Measurements from ENCODE around the gene PPP4C.

Gene PPP4C

DNA sequence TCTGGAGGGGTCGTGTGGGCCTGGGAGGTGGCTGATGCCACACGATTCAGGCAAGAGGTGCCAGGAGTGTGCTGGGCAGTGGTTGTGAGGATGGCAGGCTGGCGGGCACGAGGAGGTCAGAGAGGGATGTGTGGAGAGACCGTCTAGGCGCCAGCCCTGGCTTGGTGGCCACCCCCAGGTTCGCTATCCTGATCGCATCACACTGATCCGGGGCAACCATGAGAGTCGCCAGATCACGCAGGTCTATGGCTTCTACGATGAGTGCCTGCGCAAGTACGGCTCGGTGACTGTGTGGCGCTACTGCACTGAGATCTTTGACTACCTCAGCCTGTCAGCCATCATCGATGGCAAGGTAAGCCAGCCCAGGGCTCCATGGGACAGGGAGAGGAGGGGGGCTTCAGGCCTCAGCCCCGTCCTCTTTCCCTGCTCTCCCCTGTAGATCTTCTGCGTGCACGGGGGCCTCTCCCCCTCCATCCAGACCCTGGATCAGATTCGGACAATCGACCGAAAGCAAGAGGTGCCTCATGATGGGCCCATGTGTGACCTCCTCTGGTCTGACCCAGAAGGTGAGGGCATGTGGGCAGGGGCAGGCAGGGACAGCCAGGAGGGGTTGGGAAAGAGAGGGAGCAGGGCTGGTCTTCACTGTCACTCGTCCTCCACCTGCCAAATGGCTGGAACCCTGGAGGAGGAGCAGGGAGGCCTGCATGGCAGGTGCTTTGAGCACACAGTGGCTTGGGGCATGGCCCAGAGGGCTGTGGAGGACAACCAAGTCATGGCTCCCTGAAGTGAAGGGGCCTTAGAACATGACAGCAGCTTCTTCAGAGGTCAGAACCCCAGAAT, 7.6 kb downstream of the PPP4C start:
- no peak for DNase-seq

DNA sequence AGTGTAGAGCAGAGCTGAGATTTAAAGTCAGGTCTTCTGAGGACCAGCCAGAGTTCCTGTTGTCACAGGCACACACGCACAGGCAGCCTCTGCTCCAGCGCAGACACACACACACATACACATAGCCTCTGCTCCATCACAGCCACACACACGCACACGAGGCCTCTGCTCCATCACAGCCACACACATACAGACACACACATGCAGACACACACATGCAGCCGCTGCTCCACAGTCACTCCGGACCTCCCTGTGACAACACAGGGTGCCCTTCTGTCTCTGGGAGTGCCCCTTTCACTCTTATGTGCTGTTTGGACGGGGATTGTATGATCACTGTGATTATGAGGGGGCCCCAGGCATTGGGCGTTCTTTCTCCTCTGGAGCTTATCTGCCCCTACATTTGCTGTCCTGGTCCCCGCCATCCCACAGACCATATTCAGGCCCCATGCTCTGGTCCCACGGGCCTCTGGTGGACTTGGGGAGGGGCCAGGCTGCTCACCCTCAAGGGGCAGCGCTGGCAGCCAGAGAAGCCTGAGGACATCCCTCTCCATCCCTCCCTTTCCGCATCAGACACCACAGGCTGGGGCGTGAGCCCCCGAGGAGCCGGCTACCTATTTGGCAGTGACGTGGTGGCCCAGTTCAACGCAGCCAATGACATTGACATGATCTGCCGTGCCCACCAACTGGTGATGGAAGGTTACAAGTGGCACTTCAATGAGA, 8.5 kb downstream of the PPP4C start:
- DNase-seq = no peak

DNA sequence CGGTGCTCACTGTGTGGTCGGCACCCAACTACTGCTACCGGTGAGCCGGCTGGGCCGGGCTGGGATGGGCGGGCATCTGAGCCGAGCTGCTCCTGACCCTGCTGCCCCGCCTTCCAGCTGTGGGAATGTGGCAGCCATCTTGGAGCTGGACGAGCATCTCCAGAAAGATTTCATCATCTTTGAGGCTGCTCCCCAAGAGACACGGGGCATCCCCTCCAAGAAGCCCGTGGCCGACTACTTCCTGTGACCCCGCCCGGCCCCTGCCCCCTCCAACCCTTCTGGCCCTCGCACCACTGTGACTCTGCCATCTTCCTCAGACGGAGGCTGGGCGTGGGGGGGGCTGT, 9.0 kb downstream of the PPP4C start:
- DNase-seq = no peak

- DNase-seq = no peak
Measured at GRCh38 chr16:30085247-30085646, 9.5 kb downstream of the PPP4C start.

DNA sequence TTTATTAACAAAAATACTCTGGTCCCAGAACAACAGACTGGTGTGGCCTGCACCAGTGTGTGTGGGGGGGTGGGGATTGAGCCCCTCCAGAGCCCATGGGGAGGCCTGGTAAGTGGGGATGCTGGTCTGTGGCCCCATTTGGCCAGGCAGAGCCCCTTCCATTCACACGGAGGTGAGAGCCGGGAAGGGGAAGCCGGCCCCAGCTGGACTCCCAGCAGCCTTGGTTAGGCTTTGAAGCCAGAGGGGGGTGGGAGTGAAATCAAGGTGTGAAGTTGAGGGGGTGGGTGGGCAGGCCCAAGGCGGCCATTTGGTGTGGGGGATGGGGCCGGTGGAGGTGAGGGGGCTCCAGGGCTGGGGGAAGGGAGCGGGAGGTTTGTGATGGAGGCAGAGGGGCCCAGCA, 10.0 kb downstream of the PPP4C start:
- no peak for DNase-seq

DNA sequence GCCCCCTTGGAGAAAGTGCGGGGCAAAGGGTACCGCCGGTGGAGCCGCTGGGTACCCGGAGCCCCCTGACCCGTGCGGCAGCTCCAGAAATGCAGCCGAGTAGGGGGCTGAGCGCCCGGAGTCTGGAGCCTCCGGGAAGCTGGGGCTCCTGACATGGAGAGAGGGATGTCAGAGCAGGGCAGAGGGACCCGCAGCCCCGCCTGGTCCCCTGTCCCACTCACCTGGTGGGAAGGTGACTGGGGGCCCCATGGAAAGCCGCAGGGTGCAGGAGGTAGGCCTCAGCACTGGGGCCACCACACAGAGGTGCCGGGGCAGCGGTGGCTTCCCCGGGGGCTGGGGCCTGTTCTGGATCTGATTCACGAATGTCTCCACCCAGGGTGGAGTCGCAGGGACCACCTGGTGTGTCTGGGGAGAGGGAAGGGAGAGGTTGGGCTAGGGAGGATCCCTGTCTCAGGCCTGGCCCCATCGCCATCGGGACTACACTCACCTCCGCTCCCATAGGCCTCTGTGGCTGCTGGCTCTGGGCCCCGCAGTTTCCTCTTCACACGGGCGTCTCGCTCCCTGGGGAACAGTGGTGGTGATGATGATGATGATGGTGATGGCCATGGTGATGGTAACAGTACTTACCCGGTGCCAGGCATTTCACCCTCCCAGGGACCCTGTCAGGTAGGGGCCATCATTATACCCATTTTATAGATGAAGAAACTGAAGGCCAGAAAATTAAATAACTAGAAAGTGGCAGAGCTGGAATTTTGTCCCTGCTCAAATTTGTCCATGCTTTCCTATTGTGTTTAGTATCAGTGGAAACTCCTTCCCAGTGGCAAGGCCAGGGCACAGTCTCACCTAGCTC, 10.7 kb downstream of the PPP4C start:
- no peak for DNase-seq

GRCh38 chr16:30087181-30087898, 11.5 kb downstream of the PPP4C start:
- no peak for DNase-seq

- DNase-seq = no peak
Measured at GRCh38 chr16:30088237-30088831, 12.5 kb downstream of the PPP4C start.

- no peak for DNase-seq
Measured at GRCh38 chr16:30088832-30089624, 13.2 kb downstream of the PPP4C start.

DNA sequence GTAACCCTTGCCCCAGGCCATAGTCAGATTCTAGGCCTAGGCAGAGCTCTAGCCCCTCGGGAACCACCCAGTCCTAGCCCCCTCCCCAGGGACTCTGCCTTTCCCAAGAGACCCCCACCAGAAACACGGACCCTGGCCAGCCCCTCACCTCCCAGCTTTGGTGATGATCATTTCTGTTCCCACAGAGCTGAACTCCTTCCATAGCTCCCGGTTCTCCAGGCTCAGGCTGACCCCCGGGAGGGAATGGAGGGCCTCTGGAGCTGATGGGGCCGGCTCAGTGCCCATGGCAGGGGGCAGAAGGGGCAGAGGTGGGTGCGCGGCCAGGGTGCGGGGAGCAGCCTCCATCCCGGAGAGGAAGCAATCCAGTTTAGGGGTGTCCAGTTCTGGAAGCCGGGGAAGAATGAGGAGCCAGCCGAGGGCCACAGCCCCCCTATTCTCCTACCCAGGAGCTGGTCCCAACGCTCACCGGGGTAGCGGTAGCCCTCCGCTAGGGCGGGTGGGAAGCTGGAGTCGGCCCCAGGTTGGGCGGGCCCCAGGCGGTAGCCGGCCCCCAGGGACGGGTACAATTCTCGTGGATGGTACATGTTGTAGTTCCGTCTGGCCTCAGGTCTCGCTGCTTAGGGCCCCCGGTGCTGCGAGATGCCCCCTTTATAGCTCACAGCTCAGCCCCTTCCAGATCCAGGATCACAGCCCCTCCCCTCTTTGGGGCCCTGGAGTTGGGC, 15.0 kb downstream of the PPP4C start:
- no peak for DNase-seq

GRCh38 chr16:30091474-30092372, 15.9 kb downstream of the PPP4C start, which contains the start of gene TBX6:
Gene TBX6, minus strand, starts transcription at chr16:30091924. Its CDS starts 731 bp downstream, at chr16:30091193.
- peak; percentile 97 for DNase-seq

GRCh38 chr16:30092373-30093010, 16.7 kb downstream of the PPP4C start:
- DNase-seq = peak; percentile 91

GRCh38 chr16:30094541-30095165, 18.9 kb downstream of the PPP4C start:
- no peak for DNase-seq

- DNase-seq = no peak
Measured at GRCh38 chr16:30095166-30096078, 19.6 kb downstream of the PPP4C start.

- peak; percentile 93 for DNase-seq
Measured at GRCh38 chr16:30096105-30096861, 20.5 kb downstream of the PPP4C start, which contains the start of gene YPEL3. Gene YPEL3, minus strand, starts transcription at chr16:30096213. Its CDS starts 731 bp downstream, at chr16:30095482.

DNA sequence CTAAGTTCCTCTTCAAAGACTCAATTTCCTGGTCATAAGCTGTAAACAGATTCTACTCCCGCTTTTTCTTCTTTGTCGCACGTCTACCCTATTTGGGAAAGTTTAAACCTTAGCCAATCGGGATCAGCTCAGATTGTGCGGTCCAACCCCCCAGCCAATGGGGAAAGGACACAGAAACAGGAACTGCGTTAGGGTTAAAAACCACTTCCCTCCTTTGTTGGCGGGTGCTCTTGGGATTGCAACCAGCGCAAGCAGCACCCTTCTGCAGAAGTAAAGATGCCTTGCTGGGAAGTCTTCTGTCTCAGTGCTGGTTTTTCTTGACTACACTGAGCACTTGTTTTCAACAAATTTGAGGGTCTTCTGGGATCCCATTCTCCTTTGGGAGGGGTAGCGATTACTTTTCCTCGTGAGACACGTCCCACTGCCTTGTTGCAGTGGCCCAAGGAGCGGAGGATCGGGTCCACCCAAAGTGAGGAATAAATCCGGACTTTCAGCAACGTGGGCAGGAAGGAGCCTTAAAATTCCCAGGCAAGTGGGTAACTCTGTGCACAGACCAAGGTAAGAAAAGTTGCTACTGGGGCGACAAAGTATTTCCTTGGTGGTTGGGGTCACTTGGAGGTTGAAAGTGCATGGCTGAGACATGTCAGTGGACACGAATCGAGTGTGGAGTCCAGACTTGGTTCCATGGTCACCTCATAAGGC, 21.2 kb downstream of the PPP4C start:
- DNase-seq = no peak
